Peyer's patch (tissue), 4 donors: ENCODE results near the gene TMEM117. TPM values are rescaled to one million over a fixed set of nuclear protein-coding genes. Genes with fewer than 3 reads are reported as not detected.

Experiments used
- DNase-seq, 3 donors: peaks; one replicate each; pipeline ENCODE4 v3.0.0-alpha.2; 2017 to 2019
- H3K27ac ChIP-seq, 4 donors: fragments of 200-600 bp; sonication (generic); one replicate each; pipeline ENCODE4 v1.5.1; 2016 to 2019
- H3K27me3 ChIP-seq, 2 donors: fragments of 200-600 bp; sonication (generic); one replicate each; pipeline ENCODE4 v1.5.1; 2019
- H3K36me3 ChIP-seq, 3 donors: fragments of 200-600 bp; sonication (generic); one replicate each; pipeline ENCODE4 v1.5.1; 2016 to 2019
- H3K4me1 ChIP-seq, 4 donors: fragments of 200-600 bp; sonication (generic); one replicate each; pipeline ENCODE4 v1.5.1; 2016 to 2019
- H3K4me3 ChIP-seq, 4 donors: fragments of 200-600 bp; sonication (generic); 1 replicate in 3 of 4; 2 replicates in 1 of 4; pipeline ENCODE4 v1.5.1; 2016 to 2019; ENCODE audit warnings: mild to moderate bottlenecking in 1 of 4
- H3K9me3 ChIP-seq, 4 donors: fragments of 200-600 bp; sonication (generic); one replicate each; pipeline ENCODE4 v1.5.1; 2016 to 2019; ENCODE audit warnings: mild to moderate bottlenecking in 1 of 4
- POLR2A ChIP-seq, 2 donors: fragments of 450-650 bp; IDR thresholded peaks; one replicate each; pipeline ENCODE4 v1.5.1; 2017; ENCODE audit warnings: antibody characterized with exemption in 2 of 2, mild to moderate bottlenecking in 2 of 2, moderate library complexity in 2 of 2
- total RNA-seq, 4 donors: library from RNA; depleted of rRNA; stranded (reverse); fragments of >200 nt; gene quantifications; one replicate each; pipeline ENCODE4 v1.1.0, GENCODE V29; 2016
- TF ChIP-seq, protein P1 (sequence below), 6 experiments: fragments of 450-650 bp in 4 of 6; fragments of 200-600 bp in 2 of 6; sonication (generic) in 1 of 6; IDR thresholded peaks; one replicate each; pipeline ENCODE4 v1.5.1; 2017 to 2019; ENCODE audit warnings: antibody characterized with exemption in 6 of 6, mild to moderate bottlenecking in 3 of 6, moderate library complexity in 1 of 6

The TMEM117 gene
- total RNA-seq, 4 donors from 2014 or later = 10.7 to 60.1 (median 51.9) TPM

GRCh38 chr12:44000309-44000952 is 164.6 kb downstream of the TMEM117 start:
- Histone ChIP-seq H3K4me1 (no peaks in the 10 kb centered on the region), H3K27me3 (no peaks in the 10 kb centered on the region), H3K36me3 (no peaks in the 10 kb centered on the region), H3K27ac (no peak overlapping the region), H3K4me3 (no peak overlapping the region), H3K9me3 (no peaks in the 10 kb centered on the region)
- peak in 1 of 3 donors; percentile 48 for DNase-seq
- no peak for TF ChIP-seq POLR2A (IDR thresholded peaks at IDR 0.05)
- TF ChIP-seq, protein P1, sequence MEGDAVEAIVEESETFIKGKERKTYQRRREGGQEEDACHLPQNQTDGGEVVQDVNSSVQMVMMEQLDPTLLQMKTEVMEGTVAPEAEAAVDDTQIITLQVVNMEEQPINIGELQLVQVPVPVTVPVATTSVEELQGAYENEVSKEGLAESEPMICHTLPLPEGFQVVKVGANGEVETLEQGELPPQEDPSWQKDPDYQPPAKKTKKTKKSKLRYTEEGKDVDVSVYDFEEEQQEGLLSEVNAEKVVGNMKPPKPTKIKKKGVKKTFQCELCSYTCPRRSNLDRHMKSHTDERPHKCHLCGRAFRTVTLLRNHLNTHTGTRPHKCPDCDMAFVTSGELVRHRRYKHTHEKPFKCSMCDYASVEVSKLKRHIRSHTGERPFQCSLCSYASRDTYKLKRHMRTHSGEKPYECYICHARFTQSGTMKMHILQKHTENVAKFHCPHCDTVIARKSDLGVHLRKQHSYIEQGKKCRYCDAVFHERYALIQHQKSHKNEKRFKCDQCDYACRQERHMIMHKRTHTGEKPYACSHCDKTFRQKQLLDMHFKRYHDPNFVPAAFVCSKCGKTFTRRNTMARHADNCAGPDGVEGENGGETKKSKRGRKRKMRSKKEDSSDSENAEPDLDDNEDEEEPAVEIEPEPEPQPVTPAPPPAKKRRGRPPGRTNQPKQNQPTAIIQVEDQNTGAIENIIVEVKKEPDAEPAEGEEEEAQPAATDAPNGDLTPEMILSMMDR (IDR thresholded peaks at IDR 0.05) = peak in 4 of 6 experiments; percentile 44 to 54 (median 52)

DNA sequence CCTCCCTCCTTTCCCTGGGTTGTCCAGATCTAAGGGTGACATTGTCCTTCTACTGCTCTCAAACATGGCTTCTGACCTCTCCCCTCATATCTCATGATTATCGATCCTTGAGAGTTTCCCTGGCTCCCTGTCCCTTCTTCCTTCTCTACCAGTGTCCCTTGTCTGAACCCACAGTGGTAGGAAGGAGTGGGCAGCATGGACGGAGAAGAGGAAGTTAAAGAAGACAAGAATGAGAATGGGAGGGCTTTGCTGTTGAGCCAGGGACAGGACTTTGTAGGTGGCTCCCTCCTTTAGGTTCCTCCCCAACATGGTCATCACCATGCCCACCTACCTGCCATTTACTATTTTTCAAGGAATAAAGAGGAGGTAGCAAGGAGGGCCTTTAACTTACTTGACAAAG is 166.7 kb downstream of the TMEM117 start:
- TF ChIP-seq, protein P1 (IDR thresholded peaks at IDR 0.05) = no peak
- Histone ChIP-seq H3K36me3 (no peaks in the 10 kb centered on the region), H3K4me1 (no peaks in the 10 kb centered on the region), H3K27ac (no peak overlapping the region), H3K9me3 (peaks cover 0 to 2% (median 0%) of the 10 kb centered on the region in 4 donors), H3K4me3 (no peak overlapping the region), H3K27me3 (no peaks in the 10 kb centered on the region)
- no peak for DNase-seq

- no peaks in the 10 kb centered on the region for H3K36me3 ChIP-seq
- peaks cover 0 to 13% (median 0%) of the 10 kb centered on the region in 4 donors for H3K9me3 ChIP-seq
- no peaks in the 10 kb centered on the region for H3K4me1 ChIP-seq
- TF ChIP-seq POLR2A (IDR thresholded peaks at IDR 0.05) = no peak
- TF ChIP-seq, protein P1 (IDR thresholded peaks at IDR 0.05) = no peak
- DNase-seq = no peak
- no peak overlapping the region for H3K27ac ChIP-seq
- H3K4me3 ChIP-seq = no peak overlapping the region
- H3K27me3 ChIP-seq = no peaks in the 10 kb centered on the region
Observed at GRCh38 chr12:44003721-44004120, 167.8 kb downstream of the TMEM117 start.

GRCh38 chr12:44015333-44015941 is 179.6 kb downstream of the TMEM117 start:
- DNase-seq = no peak

GRCh38 chr12:44017216-44017615 is 181.3 kb downstream of the TMEM117 start:
- TF ChIP-seq, protein P1 (IDR thresholded peaks at IDR 0.05) = no peak
- no peak for TF ChIP-seq POLR2A (IDR thresholded peaks at IDR 0.05)
- no peak overlapping the region for H3K27ac ChIP-seq
- no peaks in the 10 kb centered on the region for H3K36me3 ChIP-seq
- no peak for DNase-seq
- no peaks in the 10 kb centered on the region for H3K27me3 ChIP-seq
- H3K9me3 ChIP-seq = no peaks in the 10 kb centered on the region
- no peak overlapping the region for H3K4me3 ChIP-seq
- H3K4me1 ChIP-seq = no peaks in the 10 kb centered on the region

More at GRCh38 chr12:44015333-44015941, 179.6 kb downstream of the TMEM117 start:
- no peak overlapping the region for H3K27ac ChIP-seq
- no peak overlapping the region for H3K4me3 ChIP-seq
- no peaks in the 10 kb centered on the region for H3K4me1 ChIP-seq
- no peaks in the 10 kb centered on the region for H3K36me3 ChIP-seq
- no peaks in the 10 kb centered on the region for H3K9me3 ChIP-seq
- no peaks in the 10 kb centered on the region for H3K27me3 ChIP-seq
- TF ChIP-seq, protein P1 (IDR thresholded peaks at IDR 0.05) = peak in 5 of 6 experiments; percentile 34 to 65 (median 57)
- TF ChIP-seq POLR2A (IDR thresholded peaks at IDR 0.05) = no peak
